Measurements from ENCODE around the gene TAS1R3. TPM values are rescaled to one million over a fixed set of nuclear protein-coding genes. Genes with fewer than 3 reads are reported as not detected.

TAS1R3 gene
- total and polyA plus RNA-seq, 10 of the 15 experiments (the other 5 are each of a cell fraction or from before 2014, with no cell fraction given) = 0.04 to 0.51 (median 0.08) TPM; not detected in 3

DNA sequence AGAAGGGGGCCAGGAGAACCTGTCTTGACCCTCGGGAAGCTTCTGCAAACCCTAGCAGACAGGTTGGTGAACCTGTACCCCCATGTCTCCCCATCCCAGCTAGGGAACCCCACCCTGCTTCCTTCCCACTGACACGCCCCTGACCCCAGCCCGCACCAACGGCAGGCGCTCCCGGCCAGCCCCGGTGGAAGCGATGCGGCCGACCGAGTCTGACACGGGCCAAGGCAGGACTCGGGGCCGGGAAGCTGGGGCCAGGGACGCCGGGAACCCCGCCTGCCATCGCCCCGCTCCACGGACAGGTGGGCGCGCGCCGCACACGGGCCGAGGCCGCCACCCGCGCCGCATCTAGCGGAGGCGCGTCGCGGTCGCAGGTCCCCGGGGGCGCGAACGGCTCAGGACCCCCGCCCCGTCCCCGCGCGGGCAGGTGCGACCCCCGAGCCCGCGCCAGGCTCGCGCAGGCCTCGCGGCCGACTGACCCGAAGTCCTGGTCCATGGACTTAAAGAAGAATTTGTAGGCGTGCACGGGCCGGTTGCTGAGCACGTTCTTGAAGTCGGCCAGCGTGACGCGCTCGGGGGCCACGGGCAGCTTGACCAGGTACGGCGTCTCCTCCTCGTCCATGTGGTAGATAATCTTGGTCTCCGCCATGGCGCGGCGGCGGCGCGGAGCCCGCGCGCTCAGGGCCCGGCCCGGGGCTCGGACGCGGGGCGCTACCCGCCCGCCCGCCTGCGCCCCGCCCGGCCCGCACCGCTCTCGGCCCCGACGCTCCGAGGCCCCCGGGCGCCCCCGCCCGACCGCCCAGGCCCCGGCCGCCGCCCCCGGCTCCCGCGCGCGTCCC lies 17.6 kb downstream of the TAS1R3 start (continued):
- TF ChIP-seq PAX5 (IDR thresholded peaks at IDR 0.05; ENCODE audit: borderline replicate concordance, low read depth, low read length) = peak; percentile 80
- TF ChIP-seq LARP7 (IDR thresholded peaks at IDR 0.05) = peak; percentile 59
- no peak for TF ChIP-seq TCF3 (IDR thresholded peaks at IDR 0.05; ENCODE audit: borderline replicate concordance, insufficient read depth, low read depth, low read length)
- TF ChIP-seq POLR2A (IDR thresholded peaks at IDR 0.05; ENCODE audit: low read depth, low read length) = no peak
- TF ChIP-seq SMARCA5 (IDR thresholded peaks at IDR 0.05) = 0 out of 2 replicates have a peak, but pooled peaks have one; percentile 11
- no peak for TF ChIP-seq USF2 (IDR thresholded peaks at IDR 0.05; ENCODE audit: borderline replicate concordance, low read depth, low read length)
- peak in 1 of 2 experiments; percentile 51; a peak in 1 of 4 replicates for TF ChIP-seq BHLHE40 (IDR thresholded peaks at IDR 0.05; ENCODE audit: borderline replicate concordance in 1 of 2, low read depth in 2 of 2, low read length in 1 of 2)

DNA sequence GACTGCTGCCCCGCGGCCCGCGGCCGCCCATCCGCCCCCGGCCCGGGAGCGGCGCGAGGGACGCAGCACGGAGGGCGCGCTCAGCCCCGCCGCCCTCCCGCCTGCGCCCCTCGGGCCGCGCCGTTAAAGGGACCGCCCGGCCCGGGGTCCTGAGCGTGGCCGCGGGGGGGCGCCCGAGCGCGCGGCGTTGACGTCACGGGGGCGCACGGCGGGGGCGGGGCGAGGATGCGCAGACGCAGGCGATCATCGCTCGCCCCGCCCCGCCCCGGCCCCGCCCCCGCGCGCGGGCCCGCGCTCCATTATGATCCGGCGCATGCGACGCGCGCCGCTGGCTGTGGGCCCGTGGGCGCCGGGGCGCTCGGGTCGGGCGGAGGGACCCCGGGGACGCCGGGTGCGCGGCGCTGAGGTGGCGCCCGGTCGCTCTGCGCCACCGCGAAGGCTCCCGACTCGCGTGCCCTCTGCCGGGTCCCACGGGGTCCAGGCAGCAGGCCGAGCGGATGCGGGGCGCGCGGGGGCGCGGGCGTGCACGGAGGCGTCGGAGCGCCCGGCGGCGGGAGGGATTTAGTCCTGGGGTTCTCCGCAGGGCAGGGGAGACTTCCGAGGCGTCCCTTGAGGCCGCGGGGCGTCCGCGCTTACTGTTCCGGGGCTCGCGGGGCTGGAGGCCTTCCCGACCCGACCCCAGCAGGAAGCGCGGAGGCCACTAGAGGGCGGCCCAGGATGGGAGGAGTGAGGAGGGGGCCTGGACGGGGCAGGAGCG lies 18.4 kb downstream of the TAS1R3 start, which contains the start of gene DVL1:
Gene DVL1, minus strand, starts transcription at position 163 of the 757 bp plus-strand sequence. CDS start 353 bp downstream, outside the sequence.
- H3K27ac ChIP-seq (ENCODE audit: control insufficient read depth, insufficient read depth) = peak within 1 kb of the TSS; percentile 80
- H2AFZ ChIP-seq (ENCODE audit: control insufficient read depth, low read depth, low read length) = peak within 1 kb of the TSS; percentile 86
- ChIA-PET SMC1A (ENCODE audit: uncharacterized antibody, unreplicated experiment) (no interaction called here), CTCF (interaction anchor here (1.1 to 2.1 kb wide), 2 partner anchors 22 to 155 kb away, joined by 3 to 12 read pairs; no protein-coding TSS in a partner anchor), POLR2A (no interaction called here), RAD21 (ENCODE audit: unreplicated experiment) (no interaction called here)
- peak within 1 kb of the TSS; percentile 83 for H3K4me2 ChIP-seq (ENCODE audit: control insufficient read depth, insufficient read depth)
- intact Hi-C loops (cut with micrococcal nuclease; ENCODE audit: unreplicated experiment) = loop anchor here (2.0 kb wide), 1 partner anchor 49 kb away; the partner anchor contains the start of gene CCNL2
- FAIRE-seq (no peak), ATAC-seq (peak; percentile 58), DNase-seq (ENCODE audit: low read depth, low spot score) (no peak)
- H3K4me1 ChIP-seq (ENCODE audit: control insufficient read depth, insufficient read depth, low read length) = peaks cover 6% of the 10 kb centered on the region; the same call in 1 of the 2 replicates
- H3K4me3 ChIP-seq = peak within 1 kb of the TSS; percentile 83
- no peaks in the 10 kb centered on the region for H3K36me3 ChIP-seq (ENCODE audit: control insufficient read depth in 2 of 2, insufficient read depth in 2 of 2, low read length in 1 of 2)
- peaks cover 2% of the 10 kb centered on the region for H3K79me2 ChIP-seq (ENCODE audit: control insufficient read depth, insufficient read depth, low read length)
- no TSS peak for BruUV-seq (replicated peaks)
- no peaks in the 10 kb centered on the region for H3K9me3 ChIP-seq (replicated peaks; ENCODE audit: control insufficient read depth, insufficient read depth, low read length)
- H4K20me1 ChIP-seq (ENCODE audit: control insufficient read depth, insufficient read depth) = no peaks in the 10 kb centered on the region
- peak within 1 kb of the TSS; percentile 81 for H3K9ac ChIP-seq (ENCODE audit: control insufficient read depth, insufficient read depth, low read length)
- WGBS (ENCODE audit: insufficient coverage, insufficient replicate concordance, low lambda C conversion rate, missing lambda C conversion rate) = 0% methylated on average over 52 of the region's 122 CpGs
- H3K27me3 ChIP-seq (replicated peaks in 1 of 2; ENCODE audit: control insufficient read depth in 2 of 2, insufficient read depth in 2 of 2, low read length in 1 of 2) = peaks cover 0 to 2% of the 10 kb centered on the region in 2 experiments; a peak in 2 of 4 replicates
- in situ Hi-C loops (cut with MboI) = no loop called here
- TF ChIP-seq SKIL (IDR thresholded peaks at IDR 0.05; ENCODE audit: low read depth, poor library complexity, severe bottlenecking) = no peak
- TF ChIP-seq TCF12 (IDR thresholded peaks at IDR 0.05; ENCODE audit: low read depth, low read length) = no peak
- TF ChIP-seq DPF2 (IDR thresholded peaks at IDR 0.05) = peak; percentile 92
- no peak for TF ChIP-seq CHD4 (IDR thresholded peaks at IDR 0.05)
- TF ChIP-seq ZSCAN29 (IDR thresholded peaks at IDR 0.05) = 0 out of 2 replicates have a peak, but pooled peaks have one; percentile 62
- peak; percentile 34 to 60 (median 44) for TF ChIP-seq CTCF (IDR thresholded peaks at IDR 0.05 in 2 of 3, conservative IDR thresholded peaks at IDR 0.05 in 1 of 3; ENCODE audit: control insufficient read depth in 2 of 3, extremely low read depth in 1 of 3, insufficient read depth in 1 of 3, low read depth in 3 of 3, low read length in 3 of 3)
- TF ChIP-seq KAT2A (conservative IDR thresholded peaks at IDR 0.05; ENCODE audit: control insufficient read depth, low read depth, low read length) = no peak
- peak; percentile 74; the same call in 1 of the 2 replicates for TF ChIP-seq CREM (IDR thresholded peaks at IDR 0.05; ENCODE audit: low read depth)
- TF ChIP-seq KLF5 (IDR thresholded peaks at IDR 0.05; ENCODE audit: partially characterized antibody) = peak; percentile 69

Measured in GM12878 (cell line).